GM12878 (cell line): ENCODE results near the gene KRTAP10-2. TPM values are rescaled to one million over a fixed set of nuclear protein-coding genes. Genes with fewer than 3 reads are reported as not detected.

ENCODE experiments used
- ATAC-seq: fragments of 200-7000 bp; cut with Tn5 transposase; 3 replicates; pipeline ENCODE4 v1.9.1; 2020; ENCODE audit warnings: mild to moderate bottlenecking, moderate library complexity
- BruUV-seq: library from RNA; stranded (reverse); fragments of 400-500 nt; replicated peaks from 2 replicates; lab custom pipeline; 2021; lab: Mats Ljungman, UMichigan
- CTCF ChIA-PET: fragments of 300-600 bp; sonication (Branson Sonifier 250); formaldehyde crosslinking; extraction: SDS; loops from one replicate; lab custom pipeline; 2021; ENCODE audit warnings: inconsistent platforms; lab: Yijun Ruan, JAX
- POLR2A ChIA-PET: fragments of 350-600 bp; formaldehyde crosslinking; extraction: SDS; loops from one replicate; lab custom pipeline; 2021; ENCODE audit warnings: inconsistent platforms; lab: Charles Lee
- RAD21 ChIA-PET: fragments of 300-600 bp; sonication (Branson Sonifier 250); formaldehyde crosslinking; loops from one replicate; lab custom pipeline; 2023; ENCODE audit warnings: antibody characterized with exemption; ENCODE audit not compliant: unreplicated experiment; lab: Charles Lee
- SMC1A ChIA-PET: fragments of 300-600 bp; sonication (Branson Sonifier 250); formaldehyde crosslinking; loops from one replicate; lab custom pipeline; 2023; ENCODE audit not compliant: unreplicated experiment, uncharacterized antibody; lab: Charles Lee
- DNase-seq: peaks from one replicate; pipeline ENCODE4 v3.0.0-alpha.2; 2011; ENCODE audit warnings: low read depth, low spot score
- FAIRE-seq: peaks from 3 replicates; lab custom pipeline; 2011; peaks lifted over from hg19 to GRCh38; lab: Jason Lieb, UNC
- H2AFZ ChIP-seq: 2 replicates; pipeline ENCODE4 v1.6.0; 2011; ENCODE audit warnings: low read depth, low read length, control low read depth; ENCODE audit not compliant: control insufficient read depth
- H3K27ac ChIP-seq: 2 replicates; pipeline ENCODE4 v1.5.1; 2011; ENCODE audit warnings: control low read depth; ENCODE audit not compliant: control insufficient read depth, insufficient read depth
- H3K27me3 ChIP-seq, 2 experiments: replicated peaks in 1 of 2; 2 replicates each; pipeline versions ENCODE4 v1.6.0 to v1.6.1; 2011; ENCODE audit warnings: low read length in 1 of 2; ENCODE audit not compliant: control insufficient read depth in 2 of 2, insufficient read depth in 2 of 2
- H3K36me3 ChIP-seq, 2 experiments: 2 replicates each; pipeline ENCODE4 v1.5.1; 2011; ENCODE audit warnings: low read length in 1 of 2; ENCODE audit not compliant: control insufficient read depth in 2 of 2, insufficient read depth in 2 of 2
- H3K4me1 ChIP-seq: 2 replicates; pipeline ENCODE4 v1.6.1; 2011; ENCODE audit warnings: mild to moderate bottlenecking, low read length, moderate library complexity, mixed read lengths; ENCODE audit not compliant: control insufficient read depth, insufficient read depth
- H3K4me2 ChIP-seq: 2 replicates; pipeline ENCODE4 v1.6.0; 2011; ENCODE audit warnings: control low read depth; ENCODE audit not compliant: control insufficient read depth, insufficient read depth
- H3K4me3 ChIP-seq: fragments of 200-600 bp; sonication (generic); 2 replicates; pipeline ENCODE4 v1.5.1; 2016
- H3K79me2 ChIP-seq: 2 replicates; pipeline ENCODE4 v1.6.0; 2011; ENCODE audit warnings: low read length; ENCODE audit not compliant: control insufficient read depth, insufficient read depth
- H3K9ac ChIP-seq: 2 replicates; pipeline ENCODE4 v1.8.0; 2011; ENCODE audit warnings: low read length, control low read depth, mixed read lengths; ENCODE audit not compliant: control insufficient read depth, insufficient read depth
- H3K9me3 ChIP-seq: replicated peaks from 3 replicates; pipeline ENCODE4 v1.5.1; 2011; ENCODE audit warnings: mild to moderate bottlenecking, low read length; ENCODE audit not compliant: control insufficient read depth, insufficient read depth
- H4K20me1 ChIP-seq: 2 replicates; pipeline ENCODE4 v1.6.0; 2011; ENCODE audit not compliant: control insufficient read depth, insufficient read depth
- E2F4 ChIP-seq: IDR thresholded peaks from 2 replicates; pipeline ENCODE4 v1.6.1; 2012; ENCODE audit warnings: low read depth, low read length, improper control_type of control experiment
- NFYA ChIP-seq: IDR thresholded peaks from 2 replicates; pipeline ENCODE4 v1.6.1; 2011; ENCODE audit warnings: low read depth, mild to moderate bottlenecking, low read length, improper control_type of control experiment, borderline replicate concordance
- NR2F1 ChIP-seq: fragments of 450-650 bp; conservative IDR thresholded peaks from 2 replicates; pipeline ENCODE4 v1.6.1; 2017; ENCODE audit warnings: mild to moderate bottlenecking
- WGBS: methylation state at CpG from one replicate; pipeline ENCODE4 v1.1.6; 2016; ENCODE audit warnings: low lambda C conversion rate; ENCODE audit not compliant: insufficient replicate concordance, insufficient coverage; ENCODE audit errors: missing lambda C conversion rate; 5-methylcytosine and 5-hydroxymethylcytosine counted together
- in situ Hi-C: fragments of 300-500 bp; cut with MboI; formaldehyde crosslinking; loops from 9 replicates; pipeline ENCODE4 v1.14.3; 2018; ENCODE audit warnings: mixed read lengths
- intact Hi-C: fragments of 100-400 bp; cut with micrococcal nuclease; formaldehyde crosslinking; loops from one replicate; pipeline ENCODE4 v1.14.2; 2022; ENCODE audit not compliant: unreplicated experiment
- polyA plus RNA-seq, 11 experiments: library from polyadenylated mRNA; depleted of rRNA in 4 of 11; unstranded in 6 of 11; stranded (reverse) in 5 of 11; fragments of >200 nt; fragmentation: Nextera tagmentation in 4 of 11; fragmentation: Illumina TruSeq in 1 of 11; extraction: Ambion mirVana in 4 of 11; extraction: Trizol in 1 of 11; gene quantifications; 1 replicate in 1 of 11; 2 replicates in 10 of 11; pipeline versions ENCODE4 v1.2.1 to v1.2.3, GENCODE V29; 2011 to 2016; ENCODE audit warnings: inconsistent platforms in 2 of 11, missing spikeins in 2 of 11, low read depth in 1 of 11
- total RNA-seq, 4 experiments: library from RNA; depleted of rRNA in 3 of 4; stranded (reverse); fragments of >200 nt in 3 of 4; fragmentation: Illumina TruSeq in 1 of 4; extraction: Trizol in 1 of 4; gene quantifications; 2 replicates each; pipeline versions ENCODE4 v1.2.1 to v1.2.3, GENCODE V29; 2013 to 2021

KRTAP10-2 gene
- total and polyA plus RNA-seq, 10 of the 15 experiments (the other 5 are each of a cell fraction or from before 2014, with no cell fraction given) = not detected

- TF ChIP-seq NFYA = no peak
- TF ChIP-seq NR2F1 = no peak
- TF ChIP-seq E2F4 = no peak
- in situ Hi-C loops = no loop called here
- intact Hi-C loops = no loop called here
- POLR2A ChIA-PET = no interaction called here
- Histone ChIP-seq H3K27ac (no peak overlapping the region), H3K9ac (no peak overlapping the region), H3K79me2 (no peaks in the 10 kb centered on the region), H3K4me2 (no peak overlapping the region), H3K4me1 (no peaks in the 10 kb centered on the region), H3K36me3 (no peaks in the 10 kb centered on the region), H2AFZ (no peak overlapping the region), H4K20me1 (no peaks in the 10 kb centered on the region), H3K4me3 (no peak overlapping the region), H3K9me3 (no peaks in the 10 kb centered on the region; the same call in 2 of the 3 replicates), H3K27me3 (no peaks in the 10 kb centered on the region)
- CTCF ChIA-PET = interaction anchor here (0.6 kb wide), 1 partner anchor 15 kb away, joined by 3 read pairs; no protein-coding TSS in a partner anchor
- no peak for DNase-seq
- RAD21 ChIA-PET = no interaction called here
- no peak for ATAC-seq
- WGBS = 53% methylated on average over 20 of the region's 20 CpGs
- BruUV-seq = no TSS peak
- SMC1A ChIA-PET = no interaction called here
- no peak for FAIRE-seq
Observed at GRCh38 chr21:44525391-44526095, 25.8 kb downstream of the KRTAP10-2 start.
